Loucy (cell line): ENCODE results near the gene MRPL32.

Experiments
- H2AFZ ChIP-seq: fragments of 200-600 bp; sonication (generic); 2 replicates; pipeline ENCODE4 v1.6.0; 2016; ENCODE audit warnings: antibody characterized with exemption, mild to moderate bottlenecking, low read length, moderate library complexity
- H3F3A ChIP-seq: fragments of 200-600 bp; 2 replicates; pipeline ENCODE4 v1.6.0; 2016; ENCODE audit warnings: antibody characterized with exemption, low read depth, mild to moderate bottlenecking
- H3K27me3 ChIP-seq: fragments of 200-600 bp; sonication (generic); 2 replicates; pipeline ENCODE4 v1.6.1; 2014; ENCODE audit warnings: low read length, mild to moderate bottlenecking; ENCODE audit not compliant: insufficient read depth, poor library complexity, severe bottlenecking
- H3K36me3 ChIP-seq: fragments of 200-600 bp; sonication (generic); 2 replicates; pipeline ENCODE4 v1.6.1; 2016; ENCODE audit warnings: low read length; ENCODE audit not compliant: insufficient read depth
- H3K4me1 ChIP-seq: fragments of 200-600 bp; sonication (generic); 2 replicates; pipeline ENCODE4 v1.5.1; 2014; ENCODE audit warnings: low read length, mild to moderate bottlenecking; ENCODE audit not compliant: insufficient read depth, poor library complexity, severe bottlenecking
- H3K4me2 ChIP-seq: fragments of 200-600 bp; sonication (generic); 2 replicates; pipeline ENCODE4 v1.6.0; 2014; ENCODE audit warnings: antibody characterized with exemption, low read length, low read depth, mild to moderate bottlenecking; ENCODE audit not compliant: poor library complexity, severe bottlenecking
- H3K4me3 ChIP-seq: fragments of 200-600 bp; sonication (generic); 2 replicates; pipeline ENCODE4 v1.5.1; 2014; ENCODE audit warnings: low read length, mild to moderate bottlenecking, mixed read lengths; ENCODE audit not compliant: poor library complexity, severe bottlenecking
- H3K79me2 ChIP-seq: fragments of 200-600 bp; sonication (generic); 2 replicates; pipeline ENCODE4 v1.6.1; 2014; ENCODE audit warnings: low read length; ENCODE audit not compliant: insufficient read depth
- H3K9ac ChIP-seq: fragments of 200-600 bp; sonication (generic); 2 replicates; pipeline ENCODE4 v1.6.0; 2014; ENCODE audit warnings: mild to moderate bottlenecking, low read depth, low read length, moderate library complexity; ENCODE audit not compliant: poor library complexity, severe bottlenecking
- H3K9me2 ChIP-seq: fragments of 200-600 bp; sonication (generic); replicated peaks from 2 replicates; pipeline ENCODE4 v1.6.1; 2016; ENCODE audit warnings: low read depth, low read length, mixed read lengths
- H3K9me3 ChIP-seq: fragments of 200-600 bp; sonication (generic); 2 replicates; pipeline ENCODE4 v1.6.1; 2014; ENCODE audit warnings: mild to moderate bottlenecking, antibody characterized with exemption, low read length, low read depth; ENCODE audit not compliant: insufficient read depth
- H4K20me1 ChIP-seq: fragments of 200-600 bp; sonication (generic); 2 replicates; pipeline ENCODE4 v1.6.0; 2014; ENCODE audit warnings: antibody characterized with exemption, low read length, mild to moderate bottlenecking; ENCODE audit not compliant: insufficient read depth, poor library complexity, severe bottlenecking
- CTCF ChIP-seq: fragments of 200-600 bp; sonication (generic); conservative IDR thresholded peaks from 2 replicates; pipeline ENCODE4 v1.5.1; 2014; ENCODE audit warnings: mild to moderate bottlenecking, antibody characterized with exemption, low read length
- EZH2phosphoT487 ChIP-seq: fragments of 200-600 bp; IDR thresholded peaks from 2 replicates; pipeline ENCODE4 v1.6.1; 2018; ENCODE audit warnings: antibody characterized with exemption, mild to moderate bottlenecking, moderate library complexity, borderline replicate concordance

Gene MRPL32

GRCh38 chr7:42982604-42983115 lies 50.5 kb downstream of the MRPL32 start:
- Histone ChIP-seq H3K36me3 (no peaks in the 10 kb centered on the region), H3K79me2 (no peaks in the 10 kb centered on the region), H3K4me2 (no peak overlapping the region), H3K9me3 (no peaks in the 10 kb centered on the region), H4K20me1 (no peaks in the 10 kb centered on the region), H3K4me1 (no peaks in the 10 kb centered on the region), H2AFZ (no peak overlapping the region), H3F3A (no peaks in the 10 kb centered on the region), H3K27me3 (no peaks in the 10 kb centered on the region), H3K4me3 (no peak overlapping the region), H3K9ac (no peak overlapping the region), H3K9me2 (no peaks in the 10 kb centered on the region)
- TF ChIP-seq CTCF (no peak), EZH2phosphoT487 (no peak)

GRCh38 chr7:42984137-42984536 lies 52.0 kb downstream of the MRPL32 start:
- Histone ChIP-seq H3K9me2 (no peaks in the 10 kb centered on the region), H3K4me1 (no peaks in the 10 kb centered on the region), H3K79me2 (no peaks in the 10 kb centered on the region), H3K27me3 (no peaks in the 10 kb centered on the region), H3K4me3 (no peak overlapping the region), H3K9ac (no peak overlapping the region), H4K20me1 (no peaks in the 10 kb centered on the region), H3K9me3 (no peaks in the 10 kb centered on the region), H3K4me2 (no peak overlapping the region), H3K36me3 (no peaks in the 10 kb centered on the region), H3F3A (no peaks in the 10 kb centered on the region), H2AFZ (no peak overlapping the region)
- TF ChIP-seq CTCF, result no peak
- no peak for TF ChIP-seq EZH2phosphoT487

DNA sequence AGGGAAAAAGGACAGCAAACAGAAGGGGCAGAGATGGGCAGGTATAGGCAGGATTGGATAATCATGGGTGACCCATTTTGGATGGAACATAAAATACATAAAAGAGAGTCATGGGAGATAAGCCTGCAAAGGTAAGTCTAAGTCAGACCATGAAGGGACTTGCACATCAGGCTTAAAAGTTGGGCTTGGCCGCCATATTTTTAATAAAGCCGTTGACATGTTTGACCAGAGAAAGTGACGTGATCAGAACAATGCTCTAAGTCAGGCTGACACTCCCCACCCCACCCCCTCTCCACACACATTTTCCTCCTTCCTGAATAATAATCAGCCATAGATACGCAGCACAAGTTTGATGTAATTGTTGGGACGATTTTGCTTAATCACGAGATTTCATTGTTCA lies 54.0 kb downstream of the MRPL32 start:
- no peaks in the 10 kb centered on the region for H4K20me1 ChIP-seq
- no peak overlapping the region for H2AFZ ChIP-seq

More for the DNA sequence above, 54.0 kb downstream of the MRPL32 start:
- Histone ChIP-seq H3K9ac (no peak overlapping the region), H3K27me3 (no peaks in the 10 kb centered on the region), H3K4me3 (no peak overlapping the region), H3K4me1 (no peaks in the 10 kb centered on the region), H3F3A (no peaks in the 10 kb centered on the region), H3K9me2 (no peaks in the 10 kb centered on the region), H3K9me3 (no peaks in the 10 kb centered on the region), H3K79me2 (no peaks in the 10 kb centered on the region), H3K4me2 (no peak overlapping the region), H3K36me3 (no peaks in the 10 kb centered on the region)
- TF ChIP-seq CTCF (no peak), EZH2phosphoT487 (no peak)
